HepG2 (cell line): ENCODE results near the gene NYNRIN.

Experiments
- ARHGAP35 ChIP-seq: sonication (generic); formaldehyde crosslinking; IDR thresholded peaks from 2 replicates; pipeline ENCODE4 v1.9.0; 2022; ENCODE audit warnings: mild to moderate bottlenecking, inconsistent platforms, moderate library complexity, missing genetic modification reagents, borderline replicate concordance
- EZH2 ChIP-seq: conservative IDR thresholded peaks from 2 replicates; pipeline ENCODE4 v1.6.1; 2012; ENCODE audit warnings: mild to moderate bottlenecking, low read depth, low read length, moderate library complexity
- ISX ChIP-seq: sonication (generic); formaldehyde crosslinking; conservative IDR thresholded peaks from 2 replicates; pipeline ENCODE4 v1.5.0; 2020; ENCODE audit warnings: missing genetic modification reagents
- KLF6 ChIP-seq: IDR thresholded peaks from 2 replicates; pipeline ENCODE4 v1.8.0; 2016; ENCODE audit warnings: missing biosample characterization, missing genetic modification reagents
- TAF1 ChIP-seq: sonication (generic); formaldehyde crosslinking; IDR thresholded peaks from 2 replicates; pipeline ENCODE4 v1.4.0; 2020; ENCODE audit warnings: missing genetic modification reagents
- ZNF713 ChIP-seq: sonication (generic); formaldehyde crosslinking; IDR thresholded peaks from 2 replicates; pipeline ENCODE4 v1.4.0; 2020; ENCODE audit warnings: mild to moderate bottlenecking, missing genetic modification reagents
- TF ChIP-seq, protein P1 (sequence below): fragments of 450-650 bp; IDR thresholded peaks from 2 replicates; pipeline ENCODE4 v1.6.1; 2016
- TF ChIP-seq, protein P2 (sequence below), 2 experiments: IDR thresholded peaks; 2 replicates each; pipeline ENCODE4 v1.6.1; 2011 to 2012; ENCODE audit warnings: low read length in 2 of 2, borderline replicate concordance in 1 of 2, low read depth in 1 of 2, mild to moderate bottlenecking in 1 of 2, moderate library complexity in 1 of 2
- TF ChIP-seq, protein P3 (sequence below): sonication (generic); formaldehyde crosslinking; IDR thresholded peaks from 2 replicates; pipeline ENCODE4 v1.4.0; 2020; ENCODE audit warnings: low read depth, mild to moderate bottlenecking, missing genetic modification reagents

DNA sequence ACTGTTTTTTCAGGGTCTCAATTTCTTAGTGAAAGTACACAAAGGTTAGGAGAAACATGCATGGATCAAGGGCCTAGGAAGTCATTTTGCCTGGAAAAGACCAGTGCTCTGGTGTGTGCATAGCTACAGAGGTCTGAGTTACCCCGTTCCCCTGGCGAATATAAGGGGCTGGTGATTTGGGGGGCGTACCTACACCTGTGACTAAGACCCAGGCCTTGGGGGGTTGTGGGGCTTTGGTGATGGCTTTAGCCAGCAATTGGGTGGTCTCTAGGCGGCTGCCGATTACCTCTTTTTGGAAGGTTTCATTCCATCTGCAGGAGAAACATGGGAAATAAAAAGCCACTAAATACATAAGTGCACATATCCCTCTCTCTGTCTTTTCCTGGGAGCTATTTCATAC is 42.7 kb downstream of the NYNRIN start:
- TF ChIP-seq ZNF713 (CRISPR knock-in tag) (no peak), ISX (no peak; the same call in 1 of the 2 replicates), EZH2 (no peak), TAF1 (no peak), KLF6 (no peak), ARHGAP35 (no peak)
- TF ChIP-seq, protein P1, sequence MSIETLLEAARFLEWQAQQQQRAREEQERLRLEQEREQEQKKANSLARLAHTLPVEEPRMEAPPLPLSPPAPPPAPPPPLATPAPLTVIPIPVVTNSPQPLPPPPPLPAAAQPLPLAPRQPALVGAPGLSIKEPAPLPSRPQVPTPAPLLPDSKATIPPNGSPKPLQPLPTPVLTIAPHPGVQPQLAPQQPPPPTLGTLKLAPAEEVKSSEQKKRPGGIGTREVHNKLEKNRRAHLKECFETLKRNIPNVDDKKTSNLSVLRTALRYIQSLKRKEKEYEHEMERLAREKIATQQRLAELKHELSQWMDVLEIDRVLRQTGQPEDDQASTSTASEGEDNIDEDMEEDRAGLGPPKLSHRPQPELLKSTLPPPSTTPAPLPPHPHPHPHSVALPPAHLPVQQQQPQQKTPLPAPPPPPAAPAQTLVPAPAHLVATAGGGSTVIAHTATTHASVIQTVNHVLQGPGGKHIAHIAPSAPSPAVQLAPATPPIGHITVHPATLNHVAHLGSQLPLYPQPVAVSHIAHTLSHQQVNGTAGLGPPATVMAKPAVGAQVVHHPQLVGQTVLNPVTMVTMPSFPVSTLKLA: no peak
- TF ChIP-seq, protein P2, sequence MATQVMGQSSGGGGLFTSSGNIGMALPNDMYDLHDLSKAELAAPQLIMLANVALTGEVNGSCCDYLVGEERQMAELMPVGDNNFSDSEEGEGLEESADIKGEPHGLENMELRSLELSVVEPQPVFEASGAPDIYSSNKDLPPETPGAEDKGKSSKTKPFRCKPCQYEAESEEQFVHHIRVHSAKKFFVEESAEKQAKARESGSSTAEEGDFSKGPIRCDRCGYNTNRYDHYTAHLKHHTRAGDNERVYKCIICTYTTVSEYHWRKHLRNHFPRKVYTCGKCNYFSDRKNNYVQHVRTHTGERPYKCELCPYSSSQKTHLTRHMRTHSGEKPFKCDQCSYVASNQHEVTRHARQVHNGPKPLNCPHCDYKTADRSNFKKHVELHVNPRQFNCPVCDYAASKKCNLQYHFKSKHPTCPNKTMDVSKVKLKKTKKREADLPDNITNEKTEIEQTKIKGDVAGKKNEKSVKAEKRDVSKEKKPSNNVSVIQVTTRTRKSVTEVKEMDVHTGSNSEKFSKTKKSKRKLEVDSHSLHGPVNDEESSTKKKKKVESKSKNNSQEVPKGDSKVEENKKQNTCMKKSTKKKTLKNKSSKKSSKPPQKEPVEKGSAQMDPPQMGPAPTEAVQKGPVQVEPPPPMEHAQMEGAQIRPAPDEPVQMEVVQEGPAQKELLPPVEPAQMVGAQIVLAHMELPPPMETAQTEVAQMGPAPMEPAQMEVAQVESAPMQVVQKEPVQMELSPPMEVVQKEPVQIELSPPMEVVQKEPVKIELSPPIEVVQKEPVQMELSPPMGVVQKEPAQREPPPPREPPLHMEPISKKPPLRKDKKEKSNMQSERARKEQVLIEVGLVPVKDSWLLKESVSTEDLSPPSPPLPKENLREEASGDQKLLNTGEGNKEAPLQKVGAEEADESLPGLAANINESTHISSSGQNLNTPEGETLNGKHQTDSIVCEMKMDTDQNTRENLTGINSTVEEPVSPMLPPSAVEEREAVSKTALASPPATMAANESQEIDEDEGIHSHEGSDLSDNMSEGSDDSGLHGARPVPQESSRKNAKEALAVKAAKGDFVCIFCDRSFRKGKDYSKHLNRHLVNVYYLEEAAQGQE (IDR thresholded peaks at IDR 0.05; ENCODE audit: borderline replicate concordance in 1 of 2, low read depth in 1 of 2, low read length in 2 of 2): no peak
- TF ChIP-seq, protein P3, sequence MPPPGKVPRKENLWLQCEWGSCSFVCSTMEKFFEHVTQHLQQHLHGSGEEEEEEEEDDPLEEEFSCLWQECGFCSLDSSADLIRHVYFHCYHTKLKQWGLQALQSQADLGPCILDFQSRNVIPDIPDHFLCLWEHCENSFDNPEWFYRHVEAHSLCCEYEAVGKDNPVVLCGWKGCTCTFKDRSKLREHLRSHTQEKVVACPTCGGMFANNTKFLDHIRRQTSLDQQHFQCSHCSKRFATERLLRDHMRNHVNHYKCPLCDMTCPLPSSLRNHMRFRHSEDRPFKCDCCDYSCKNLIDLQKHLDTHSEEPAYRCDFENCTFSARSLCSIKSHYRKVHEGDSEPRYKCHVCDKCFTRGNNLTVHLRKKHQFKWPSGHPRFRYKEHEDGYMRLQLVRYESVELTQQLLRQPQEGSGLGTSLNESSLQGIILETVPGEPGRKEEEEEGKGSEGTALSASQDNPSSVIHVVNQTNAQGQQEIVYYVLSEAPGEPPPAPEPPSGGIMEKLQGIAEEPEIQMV (CRISPR knock-in tag): no peak
